Astrocyte of the hippocampus (primary cell): ENCODE results near the gene BCAP31.
A peak's percentile ranks its signal among the peaks of the same experiment; 100 is the strongest.
"Not testable (repeated sequence)": the region's sequence is repeated elsewhere in the genome, so short reads cannot be mapped to it uniquely, and the experiment has no call there.

ENCODE experiments used
- DNase-seq: peaks from one replicate; pipeline ENCODE4 v3.0.0; 2011; ENCODE audit warnings: low read depth, low spot score

Gene BCAP31

GRCh38 chrX:153763298-153763932, 39.2 kb upstream of the BCAP31 start:
- no peak for DNase-seq

GRCh38 chrX:153762626-153763173, 38.5 kb upstream of the BCAP31 start:
- DNase-seq: no peak

DNA sequence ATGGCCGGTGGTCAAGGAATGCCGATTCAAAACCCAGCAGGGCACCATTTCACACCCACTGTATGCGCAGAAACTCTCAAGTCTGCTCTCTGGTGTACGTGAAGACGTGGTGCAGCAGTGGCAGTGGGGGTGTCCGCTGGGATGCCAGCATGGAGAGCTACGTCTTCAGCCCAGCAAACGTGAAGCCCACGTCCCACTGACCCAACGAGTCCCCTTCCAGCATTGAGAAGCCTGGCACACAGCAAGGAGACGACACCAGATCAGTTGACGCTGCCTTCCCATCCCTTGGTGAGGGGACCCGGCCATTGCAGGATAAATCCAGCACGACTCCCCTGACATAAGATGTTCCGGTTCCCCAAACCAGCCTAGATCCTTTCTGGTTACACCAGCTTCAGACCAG, 37.7 kb upstream of the BCAP31 start:
- DNase-seq: no peak

- no peak for DNase-seq
Observed at GRCh38 chrX:153755136-153755535, 30.9 kb upstream of the BCAP31 start.

GRCh38 chrX:153750127-153750774, 26.1 kb upstream of the BCAP31 start:
- no peak for DNase-seq

DNA sequence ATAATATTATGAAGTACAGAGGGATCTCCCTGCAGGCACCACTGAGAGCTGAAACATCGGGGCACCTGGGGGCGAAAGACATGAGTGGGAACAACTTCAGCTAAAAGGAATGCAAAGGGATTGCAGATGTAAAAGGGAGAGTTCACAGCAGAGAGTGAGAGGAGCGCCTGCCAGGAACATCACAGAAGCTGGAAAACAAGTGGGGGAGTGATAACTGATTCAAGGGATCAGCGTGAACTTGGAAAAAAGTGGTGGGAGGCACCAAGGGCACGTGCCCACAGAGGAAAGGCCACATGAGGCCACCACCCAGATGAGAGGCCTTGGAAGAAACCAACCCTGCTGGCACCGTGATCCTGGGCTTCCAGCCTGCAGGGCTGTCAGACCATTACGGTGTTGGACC, 24.8 kb upstream of the BCAP31 start:
- DNase-seq: not testable (repeated sequence)

DNA sequence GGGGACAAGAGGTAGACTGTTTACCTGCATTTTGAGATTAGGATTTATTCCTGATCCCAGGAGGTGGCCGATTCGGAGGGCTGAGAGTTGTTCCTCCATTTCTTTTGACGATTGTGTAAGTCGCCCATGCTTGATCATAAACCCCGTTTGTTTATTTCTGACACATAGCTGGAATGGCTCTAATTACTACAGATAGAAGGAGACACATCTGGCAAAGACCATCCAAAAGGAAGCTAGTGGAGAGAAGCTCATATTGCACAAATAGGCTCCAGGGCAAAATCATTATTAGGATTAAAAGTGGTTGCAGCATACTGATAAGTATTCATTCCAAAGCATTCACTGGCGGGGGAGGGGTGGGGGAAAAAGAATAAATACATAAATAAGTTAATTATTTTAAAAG, 22.8 kb upstream of the BCAP31 start:
- not testable (repeated sequence) for DNase-seq

DNA sequence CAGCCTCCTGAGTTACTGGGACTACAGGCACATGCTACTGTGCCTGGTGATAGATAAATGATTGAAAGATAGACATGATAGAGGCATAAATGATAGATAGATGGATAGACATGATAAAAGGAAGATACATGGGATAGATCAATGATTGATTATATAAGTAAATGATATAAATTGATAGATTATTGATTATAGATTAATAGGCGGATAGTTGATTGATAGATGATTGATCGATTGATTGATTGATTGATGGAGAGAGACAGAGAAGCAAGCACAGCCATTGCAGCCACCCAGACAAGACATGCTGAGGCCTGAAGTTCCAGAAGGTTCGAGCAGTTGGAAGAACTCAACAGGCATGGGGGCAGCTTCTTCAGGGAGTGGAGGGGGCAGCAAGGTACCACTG, 22.2 kb upstream of the BCAP31 start:
- DNase-seq: no peak

DNA sequence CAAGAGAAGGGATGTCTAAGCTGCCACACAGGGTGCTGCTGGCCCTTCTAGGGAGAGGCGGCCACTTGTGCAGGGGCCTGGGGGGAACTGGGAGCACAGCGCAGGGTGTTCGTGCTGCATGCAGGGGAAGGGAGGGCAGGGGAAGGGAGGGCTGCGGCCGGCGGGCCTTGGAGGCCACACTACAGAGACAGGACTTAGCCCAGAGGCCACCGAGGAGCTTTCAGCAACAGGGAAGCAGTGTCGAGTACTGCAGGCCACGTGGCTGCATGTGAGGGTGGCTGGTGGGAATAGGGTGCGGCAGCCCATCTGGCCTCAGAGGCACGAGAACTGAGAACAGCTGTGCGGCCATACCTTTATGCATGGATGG, 20.9 kb upstream of the BCAP31 start:
- not testable (repeated sequence) for DNase-seq

DNA sequence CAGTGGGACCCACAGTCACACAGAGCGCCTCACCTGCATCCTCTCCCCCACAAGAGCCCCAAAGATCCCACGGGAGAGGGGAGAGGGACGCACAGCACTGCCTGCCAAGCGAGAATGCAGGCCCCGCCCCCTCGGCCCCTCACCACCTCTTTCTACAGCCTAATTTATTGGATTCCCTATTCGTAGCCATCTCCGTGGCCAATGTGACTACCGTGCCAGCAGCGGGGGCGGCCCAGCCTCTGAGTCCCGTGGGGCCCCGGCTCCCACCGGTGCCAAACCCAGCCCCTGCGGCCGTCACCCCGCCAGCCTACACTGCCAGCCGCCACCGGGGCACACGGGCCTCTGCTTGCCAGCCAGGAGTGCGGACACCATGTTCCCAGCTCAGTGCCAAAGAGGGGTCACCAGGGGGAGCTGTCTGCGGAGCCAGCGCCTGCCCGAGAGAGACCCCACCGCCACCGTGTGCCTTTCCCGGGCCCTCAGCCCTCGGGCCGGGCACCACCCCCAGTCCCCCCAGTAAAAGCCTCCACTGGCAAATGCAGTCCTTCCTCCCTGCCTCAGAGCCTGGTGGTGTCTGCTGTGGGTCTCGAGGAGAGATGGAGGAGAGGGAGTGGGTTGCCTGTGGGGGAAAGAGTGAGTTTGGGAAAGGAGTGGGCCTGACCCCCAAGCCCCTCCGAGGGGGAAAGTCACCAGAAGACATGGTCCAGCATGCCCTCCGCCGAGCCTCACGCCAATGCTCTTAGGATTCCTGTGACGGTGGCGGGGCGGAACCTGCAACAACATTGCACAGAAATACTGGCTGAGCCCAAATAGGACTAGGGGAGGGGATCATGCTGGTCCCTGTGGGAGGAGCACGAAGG, 20.3 kb upstream of the BCAP31 start:
- DNase-seq: peak; percentile 37

DNA sequence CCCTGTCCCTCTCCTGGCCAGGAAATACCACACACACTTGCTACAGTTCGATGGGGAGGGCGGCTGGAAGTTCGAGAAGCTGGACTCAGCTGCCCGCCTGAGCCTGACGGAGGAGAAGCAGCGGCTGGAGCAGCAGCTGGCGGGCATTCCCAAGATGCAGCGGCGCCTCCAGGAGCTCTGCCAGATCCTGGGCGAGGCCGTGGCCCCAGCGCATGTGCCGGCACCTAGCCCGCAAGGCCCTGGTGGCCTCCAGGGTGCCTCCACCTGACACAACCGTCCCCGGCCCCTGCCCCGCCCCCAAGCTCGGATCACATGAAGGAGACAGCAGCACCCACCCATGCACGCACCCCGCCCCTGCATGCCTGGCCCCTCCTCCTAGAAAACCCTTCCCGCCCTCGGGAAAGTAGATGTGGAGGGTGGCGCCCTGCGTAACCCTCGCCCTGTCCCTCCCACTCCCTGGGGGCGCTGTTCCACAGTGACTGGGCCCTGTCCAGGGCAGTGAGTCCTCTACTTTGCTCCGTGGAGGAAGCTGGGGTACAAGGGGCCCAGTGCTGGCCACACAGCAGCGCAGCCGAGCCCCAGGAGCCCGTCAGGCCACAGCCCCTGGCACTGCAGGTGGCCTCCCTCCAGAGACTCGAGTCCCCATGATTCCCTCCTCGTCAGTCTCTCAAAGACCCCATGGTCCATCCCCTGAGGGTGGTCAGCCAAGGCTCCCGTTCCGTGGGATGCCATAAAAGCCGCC, 19.5 kb upstream of the BCAP31 start:
- DNase-seq: peak; percentile 12

DNA sequence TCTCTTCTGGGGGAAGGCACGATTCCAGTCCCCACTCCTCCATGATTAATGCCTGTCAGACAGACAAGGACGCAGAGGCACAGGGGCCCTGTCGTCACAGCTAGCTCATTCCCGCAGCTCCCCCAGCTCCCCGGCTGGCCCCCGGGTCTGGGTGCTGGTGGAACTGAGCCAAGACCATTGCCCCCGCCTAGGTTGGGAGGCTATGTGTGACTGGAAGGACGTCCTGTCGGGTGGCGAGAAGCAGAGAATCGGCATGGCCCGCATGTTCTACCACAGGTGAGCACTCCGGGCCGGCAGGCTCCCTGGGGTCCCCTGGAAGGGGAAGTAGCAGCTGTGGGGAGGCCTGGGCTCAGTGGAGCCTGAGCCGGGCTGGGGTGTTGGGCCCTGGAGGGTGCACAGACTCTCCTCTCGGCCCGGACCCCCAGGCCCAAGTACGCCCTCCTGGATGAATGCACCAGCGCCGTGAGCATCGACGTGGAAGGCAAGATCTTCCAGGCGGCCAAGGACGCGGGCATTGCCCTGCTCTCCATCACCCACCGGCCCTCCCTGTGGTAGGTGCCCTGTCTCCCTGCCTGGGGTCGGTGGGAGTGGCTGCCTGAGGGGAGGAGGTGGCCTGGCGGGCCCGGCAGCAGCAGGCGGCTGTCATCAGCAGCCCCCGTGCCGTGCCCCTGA, 18.7 kb upstream of the BCAP31 start:
- not testable (repeated sequence) for DNase-seq

GRCh38 chrX:153742111-153742510, 17.9 kb upstream of the BCAP31 start:
- not testable (repeated sequence) for DNase-seq

GRCh38 chrX:153741446-153741845, 17.3 kb upstream of the BCAP31 start:
- no peak for DNase-seq

GRCh38 chrX:153740631-153741222, 16.5 kb upstream of the BCAP31 start:
- no peak for DNase-seq

DNA sequence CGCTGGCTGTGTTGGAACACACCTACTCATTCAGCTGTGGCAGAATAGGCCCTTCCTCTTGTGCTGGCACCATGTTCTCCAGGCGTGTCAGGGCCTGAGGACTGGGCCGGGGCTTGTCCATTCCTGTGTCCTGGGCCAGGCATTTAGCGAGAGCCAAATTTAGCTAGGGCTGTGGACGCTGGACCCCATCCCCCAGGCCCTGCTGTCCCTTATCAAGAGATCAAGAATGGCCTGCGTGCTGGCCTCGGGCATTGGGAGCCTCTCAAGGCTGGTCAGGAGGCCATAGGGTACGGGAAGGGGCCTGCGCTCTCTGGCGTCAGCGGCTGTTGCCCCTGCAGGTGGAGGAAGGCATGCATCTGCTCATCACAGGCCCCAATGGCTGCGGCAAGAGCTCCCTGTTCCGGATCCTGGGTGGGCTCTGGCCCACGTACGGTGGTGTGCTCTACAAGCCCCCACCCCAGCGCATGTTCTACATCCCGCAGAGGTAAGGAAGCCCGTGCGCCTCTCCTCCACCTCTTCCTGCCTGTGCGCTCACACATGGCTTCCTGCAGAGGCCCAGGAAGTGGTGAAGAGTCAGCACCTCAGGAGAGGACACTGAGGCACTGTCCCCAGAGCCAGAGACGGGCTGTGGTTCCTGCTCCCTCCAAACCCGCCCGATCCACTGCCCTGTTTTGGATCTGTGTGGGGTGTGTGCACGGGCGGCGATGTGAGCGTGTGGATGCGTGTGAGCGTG, 15.7 kb upstream of the BCAP31 start:
- DNase-seq: no peak

DNA sequence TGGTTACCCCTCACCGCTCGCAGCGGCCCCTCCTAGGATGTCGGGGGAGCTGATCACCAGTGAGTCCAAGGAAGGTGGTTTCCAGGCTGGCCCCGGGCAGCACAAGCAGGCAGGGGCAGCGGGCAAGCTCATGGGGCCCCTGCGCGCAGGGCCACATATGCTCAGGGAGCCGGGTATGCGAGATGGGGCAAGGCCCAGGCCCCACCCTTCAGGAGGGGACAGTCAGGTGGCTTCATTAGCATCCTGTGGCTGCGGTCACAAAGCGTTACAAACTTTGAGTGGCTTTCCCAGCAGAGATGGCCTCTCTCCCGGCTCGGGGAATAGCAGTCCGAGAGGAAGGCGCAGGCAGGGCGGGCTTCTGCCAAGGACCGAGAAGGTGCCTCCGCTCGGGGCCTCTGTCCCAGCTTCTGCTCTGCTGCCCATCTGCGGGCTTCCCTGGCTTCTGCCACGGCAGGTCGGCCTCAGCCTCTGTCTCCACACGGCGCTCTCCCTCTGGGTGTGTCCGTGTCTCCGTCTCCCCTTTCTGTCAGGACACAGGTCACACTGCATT, 13.9 kb upstream of the BCAP31 start:
- DNase-seq: no peak

- DNase-seq: no peak
Observed at GRCh38 chrX:153736871-153737441, 12.8 kb upstream of the BCAP31 start.

GRCh38 chrX:153736071-153736820, 12.1 kb upstream of the BCAP31 start:
- DNase-seq: no peak
